GM10248 (cell line): ENCODE data around the gene ITPRID1.

Source experiments
- CTCF ChIA-PET: fragments of 300-600 bp; sonication (Branson Sonifier 250); formaldehyde crosslinking; extraction: SDS; loops from one replicate; lab custom pipeline; 2021; ENCODE audit warnings: antibody characterized with exemption; lab: Yijun Ruan, JAX
- POLR2A ChIA-PET: fragments of 350-650 bp; sonication (Branson Sonifier 250); formaldehyde crosslinking; extraction: SDS; loops from one replicate; lab custom pipeline; 2020; ENCODE audit warnings: antibody characterized with exemption; lab: Yijun Ruan, JAX
- DNase-seq: peaks from one replicate; pipeline ENCODE4 v3.0.0; 2012; ENCODE audit errors: extremely low spot score
- TF ChIP-seq, protein P1 (sequence below): IDR thresholded peaks from 2 replicates; pipeline ENCODE4 v1.5.1; 2012; ENCODE audit warnings: mild to moderate bottlenecking, low read depth; ENCODE audit errors: extremely low read depth, missing control alignments, control extremely low read depth

ITPRID1 gene

DNA sequence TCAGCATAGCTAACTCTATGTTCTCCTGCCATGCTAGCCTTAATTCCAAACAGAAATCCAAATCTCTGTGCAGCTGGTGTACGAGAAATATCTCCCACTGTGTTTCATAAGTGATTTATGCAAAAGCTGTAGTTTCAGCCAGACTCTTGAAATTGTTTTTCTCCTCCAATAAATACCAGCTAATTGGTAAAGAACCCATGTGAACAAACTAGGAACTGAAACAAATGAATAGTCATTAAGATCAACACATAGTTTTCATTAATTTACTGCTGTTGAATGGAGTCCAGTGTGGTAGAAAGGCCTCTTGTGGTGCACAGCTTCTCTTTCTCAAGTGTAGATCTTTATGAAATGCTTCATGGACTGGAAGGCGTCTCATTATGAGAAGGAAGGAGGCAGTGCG lies 191.5 kb downstream of the ITPRID1 start:
- peak; percentile 27 for DNase-seq
- ChIA-PET CTCF (no interaction called here), POLR2A (no interaction called here)
- TF ChIP-seq, protein P1, sequence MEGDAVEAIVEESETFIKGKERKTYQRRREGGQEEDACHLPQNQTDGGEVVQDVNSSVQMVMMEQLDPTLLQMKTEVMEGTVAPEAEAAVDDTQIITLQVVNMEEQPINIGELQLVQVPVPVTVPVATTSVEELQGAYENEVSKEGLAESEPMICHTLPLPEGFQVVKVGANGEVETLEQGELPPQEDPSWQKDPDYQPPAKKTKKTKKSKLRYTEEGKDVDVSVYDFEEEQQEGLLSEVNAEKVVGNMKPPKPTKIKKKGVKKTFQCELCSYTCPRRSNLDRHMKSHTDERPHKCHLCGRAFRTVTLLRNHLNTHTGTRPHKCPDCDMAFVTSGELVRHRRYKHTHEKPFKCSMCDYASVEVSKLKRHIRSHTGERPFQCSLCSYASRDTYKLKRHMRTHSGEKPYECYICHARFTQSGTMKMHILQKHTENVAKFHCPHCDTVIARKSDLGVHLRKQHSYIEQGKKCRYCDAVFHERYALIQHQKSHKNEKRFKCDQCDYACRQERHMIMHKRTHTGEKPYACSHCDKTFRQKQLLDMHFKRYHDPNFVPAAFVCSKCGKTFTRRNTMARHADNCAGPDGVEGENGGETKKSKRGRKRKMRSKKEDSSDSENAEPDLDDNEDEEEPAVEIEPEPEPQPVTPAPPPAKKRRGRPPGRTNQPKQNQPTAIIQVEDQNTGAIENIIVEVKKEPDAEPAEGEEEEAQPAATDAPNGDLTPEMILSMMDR = no peak

DNA sequence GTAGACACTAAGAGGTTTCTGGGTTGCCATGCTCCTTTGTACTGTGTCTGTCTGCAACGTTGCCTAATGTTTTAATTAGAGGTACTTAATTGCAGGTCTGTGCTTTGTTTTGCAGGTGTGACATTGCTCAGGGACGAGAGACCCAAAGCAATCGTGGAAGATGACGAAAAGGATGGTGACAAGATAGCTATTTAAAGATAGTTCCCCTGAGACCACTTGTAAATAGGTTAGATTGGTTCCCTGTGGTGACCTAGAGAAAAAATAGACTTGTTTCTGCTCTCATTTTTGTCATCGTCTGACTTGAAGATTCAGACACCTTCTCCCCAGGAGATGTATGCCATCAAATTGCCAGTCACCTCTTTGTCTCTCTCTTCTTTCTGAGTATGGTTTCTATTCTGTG lies 193.2 kb downstream of the ITPRID1 start:
- no peak for DNase-seq
- CTCF ChIA-PET = no interaction called here
- TF ChIP-seq, protein P1 = no peak
- POLR2A ChIA-PET = no interaction called here
